ENCODE measurements around the gene ADCY4.
"Not testable (repeated sequence)": the region's sequence is repeated elsewhere in the genome, so short reads cannot be mapped to it uniquely, and the experiment has no call there.

Gene ADCY4

GRCh38 chr14:24372701-24373416, 38.0 kb upstream of the ADCY4 start:
- H3K4me2 ChIP-seq (ENCODE audit: low read depth, low read length, poor library complexity, severe bottlenecking), result no peak overlapping the region
- no peaks in the 10 kb centered on the region for H3K9me3 ChIP-seq (ENCODE audit: insufficient read depth, low read length)
- no peak overlapping the region for H3K9ac ChIP-seq (ENCODE audit: low read length)

GRCh38 chr14:24371605-24372004, 36.7 kb upstream of the ADCY4 start:
- H3K9me3 ChIP-seq (ENCODE audit: insufficient read depth, low read length); H3K4me3 ChIP-seq (ENCODE audit: insufficient read depth, low read length, poor library complexity, severe bottlenecking); H3K27ac ChIP-seq (ENCODE audit: low read depth, low read length); H3K9me2 ChIP-seq (replicated peaks; ENCODE audit: insufficient read depth, low read length); H3K4me2 ChIP-seq (ENCODE audit: low read depth, low read length, poor library complexity, severe bottlenecking); H3K9ac ChIP-seq (ENCODE audit: low read length); H4K20me1 ChIP-seq (ENCODE audit: low read depth, low read length); H3K79me2 ChIP-seq (ENCODE audit: insufficient read depth, low read length); H2AFZ ChIP-seq (ENCODE audit: low read depth, low read length, severe bottlenecking); H3K36me3 ChIP-seq (ENCODE audit: low read length); H3K27me3 ChIP-seq (ENCODE audit: low read length); H3F3A ChIP-seq (ENCODE audit: insufficient read depth): not testable (repeated sequence)

More at GRCh38 chr14:24372701-24373416, 38.0 kb upstream of the ADCY4 start:
- no peaks in the 10 kb centered on the region for H4K20me1 ChIP-seq (ENCODE audit: low read depth, low read length)
- H3K36me3 ChIP-seq (ENCODE audit: low read length), result no peaks in the 10 kb centered on the region
- no peaks in the 10 kb centered on the region for H3F3A ChIP-seq (ENCODE audit: insufficient read depth)
- TF ChIP-seq EZH2phosphoT487 (conservative IDR thresholded peaks at IDR 0.05; ENCODE audit: low read length) (no peak), CTCF (IDR thresholded peaks at IDR 0.05; ENCODE audit: insufficient read depth, low read length, poor library complexity, severe bottlenecking) (no peak)
- H3K27me3 ChIP-seq (ENCODE audit: low read length), result no peaks in the 10 kb centered on the region
- no peaks in the 10 kb centered on the region for H3K79me2 ChIP-seq (ENCODE audit: insufficient read depth, low read length)
- no peak overlapping the region for H3K27ac ChIP-seq (ENCODE audit: low read depth, low read length)
- H2AFZ ChIP-seq (ENCODE audit: low read depth, low read length, severe bottlenecking), result no peak overlapping the region
- H3K9me2 ChIP-seq (replicated peaks; ENCODE audit: insufficient read depth, low read length), result no peaks in the 10 kb centered on the region
- H3K4me3 ChIP-seq (ENCODE audit: insufficient read depth, low read length, poor library complexity, severe bottlenecking), result no peak overlapping the region

- Histone ChIP-seq H3K9me3 (ENCODE audit: insufficient read depth, low read length) (no peaks in the 10 kb centered on the region), H3K36me3 (ENCODE audit: low read length) (no peaks in the 10 kb centered on the region), H4K20me1 (ENCODE audit: low read depth, low read length) (no peaks in the 10 kb centered on the region), H3K9ac (ENCODE audit: low read length) (no peak overlapping the region), H3K27me3 (ENCODE audit: low read length) (no peaks in the 10 kb centered on the region), H3K9me2 (replicated peaks; ENCODE audit: insufficient read depth, low read length) (no peaks in the 10 kb centered on the region), H3K4me3 (ENCODE audit: insufficient read depth, low read length, poor library complexity, severe bottlenecking) (no peak overlapping the region), H3K79me2 (ENCODE audit: insufficient read depth, low read length) (no peaks in the 10 kb centered on the region), H3K27ac (ENCODE audit: low read depth, low read length) (no peak overlapping the region), H2AFZ (ENCODE audit: low read depth, low read length, severe bottlenecking) (no peak overlapping the region), H3K4me2 (ENCODE audit: low read depth, low read length, poor library complexity, severe bottlenecking) (no peak overlapping the region), H3F3A (ENCODE audit: insufficient read depth) (peaks cover 4% of the 10 kb centered on the region)
- TF ChIP-seq EZH2phosphoT487 (conservative IDR thresholded peaks at IDR 0.05; ENCODE audit: low read length), result no peak
- TF ChIP-seq CTCF (IDR thresholded peaks at IDR 0.05; ENCODE audit: insufficient read depth, low read length, poor library complexity, severe bottlenecking), result no peak
Observed at GRCh38 chr14:24370748-24371147, 35.9 kb upstream of the ADCY4 start.

- Histone ChIP-seq H3K9me3 (ENCODE audit: insufficient read depth, low read length) (no peaks in the 10 kb centered on the region), H3K4me2 (ENCODE audit: low read depth, low read length, poor library complexity, severe bottlenecking) (no peak overlapping the region), H4K20me1 (ENCODE audit: low read depth, low read length) (no peaks in the 10 kb centered on the region), H3K36me3 (ENCODE audit: low read length) (no peaks in the 10 kb centered on the region), H3K79me2 (ENCODE audit: insufficient read depth, low read length) (no peaks in the 10 kb centered on the region), H3K9ac (ENCODE audit: low read length) (no peak overlapping the region), H2AFZ (ENCODE audit: low read depth, low read length, severe bottlenecking) (no peak overlapping the region), H3K4me3 (ENCODE audit: insufficient read depth, low read length, poor library complexity, severe bottlenecking) (no peak overlapping the region), H3K27me3 (ENCODE audit: low read length) (no peaks in the 10 kb centered on the region), H3K9me2 (replicated peaks; ENCODE audit: insufficient read depth, low read length) (no peaks in the 10 kb centered on the region), H3K27ac (ENCODE audit: low read depth, low read length) (no peak overlapping the region), H3F3A (ENCODE audit: insufficient read depth) (peaks cover 4% of the 10 kb centered on the region)
- no peak for TF ChIP-seq CTCF (IDR thresholded peaks at IDR 0.05; ENCODE audit: insufficient read depth, low read length, poor library complexity, severe bottlenecking)
- TF ChIP-seq EZH2phosphoT487 (conservative IDR thresholded peaks at IDR 0.05; ENCODE audit: low read length), result no peak
Observed at GRCh38 chr14:24369907-24370687, 35.2 kb upstream of the ADCY4 start.
